Muscle of back (tissue), 11 donors: ENCODE results near the gene RNF152. TPM values are rescaled to one million over a fixed set of nuclear protein-coding genes. Genes with fewer than 3 reads are reported as not detected.

Source experiments
- DNase-seq, 3 donors: peaks; one replicate each; pipeline versions ENCODE4 v3.0.0 to v3.0.0-alpha.2; 2013
- polyA plus RNA-seq, 10 donors: library from polyadenylated mRNA; unstranded; fragments of 120-200 nt; gene quantifications; one replicate each; pipeline ENCODE4 v1.2.1, GENCODE V29; 2013; ENCODE audit not compliant: insufficient read length in 10 of 10

The RNF152 gene
- polyA plus RNA-seq, 10 donors: 2.9 to 7.8 (median 5.8) TPM

DNA sequence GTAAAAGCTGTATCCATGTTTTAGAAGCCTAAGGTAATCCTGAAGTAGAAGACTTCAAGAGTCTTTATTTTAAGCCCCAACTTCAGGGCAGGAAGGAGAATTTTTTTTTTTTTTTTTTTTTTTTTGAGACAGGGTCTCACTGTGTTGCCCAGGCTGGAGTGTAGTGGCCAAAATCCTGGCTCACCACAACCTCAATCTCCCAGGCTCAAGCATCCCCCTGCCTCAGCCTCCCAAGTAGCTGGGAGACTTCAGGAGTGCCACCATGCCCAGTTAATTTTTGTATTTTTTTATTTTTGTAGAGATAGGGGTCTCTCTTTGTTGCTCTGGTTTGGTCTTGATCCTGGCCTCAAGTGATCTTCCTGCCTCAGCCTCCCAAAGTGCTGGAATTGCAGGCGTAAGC is 3.3 kb upstream of the RNF152 start:
- no peak for DNase-seq

- DNase-seq: no peak
These were observed 2.1 kb upstream of the RNF152 start for GRCh38 chr18:61894751-61895524.

- DNase-seq: peak; percentile 76 to 89 (median 85)
These were observed 1.4 kb upstream of the RNF152 start for GRCh38 chr18:61893971-61894750.

GRCh38 chr18:61893309-61893970 is 633 bp upstream of the RNF152 start:
- peak; percentile 28 to 79 (median 61) for DNase-seq

GRCh38 chr18:61891894-61892293 is 913 bp downstream of the RNF152 start:
- DNase-seq: peak in 1 of 3 donors; percentile 9

DNA sequence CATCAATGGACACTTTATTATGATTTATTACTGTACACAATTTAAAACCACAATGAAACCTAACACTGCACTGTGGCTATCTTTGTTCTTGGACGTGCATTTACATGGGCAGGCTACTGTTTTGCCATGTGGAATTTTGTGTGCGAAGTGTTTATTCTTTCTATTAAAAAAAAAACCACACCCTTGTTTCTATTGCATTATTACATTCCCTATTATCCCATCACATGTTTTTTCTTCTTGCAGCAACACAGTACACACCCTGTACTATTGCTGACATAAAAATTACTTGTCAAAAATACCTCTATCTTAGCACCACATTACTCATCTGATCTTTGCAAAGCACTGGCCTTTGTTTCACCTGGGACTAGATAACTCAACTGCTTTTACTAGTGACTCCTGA is 1.5 kb downstream of the RNF152 start:
- no peak for DNase-seq

DNA sequence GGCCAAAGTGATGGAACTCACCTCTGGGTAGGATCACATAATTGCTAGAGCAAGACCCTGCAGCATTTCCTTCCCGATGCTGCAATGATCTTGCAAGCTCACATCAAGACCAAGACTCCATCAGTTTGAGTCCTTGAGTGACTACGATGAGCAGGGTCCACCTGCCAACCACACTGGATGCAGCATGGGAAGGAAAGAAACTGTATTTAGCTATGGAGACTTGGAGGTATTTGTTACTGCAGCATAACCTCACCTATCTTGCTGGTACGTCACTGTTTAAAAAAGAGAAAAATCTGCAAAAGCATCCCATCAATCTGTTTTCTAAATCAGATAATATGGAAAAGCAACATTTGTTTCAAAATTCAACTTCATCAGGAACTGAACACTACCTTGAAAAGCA is 2.5 kb downstream of the RNF152 start:
- no peak for DNase-seq

DNA sequence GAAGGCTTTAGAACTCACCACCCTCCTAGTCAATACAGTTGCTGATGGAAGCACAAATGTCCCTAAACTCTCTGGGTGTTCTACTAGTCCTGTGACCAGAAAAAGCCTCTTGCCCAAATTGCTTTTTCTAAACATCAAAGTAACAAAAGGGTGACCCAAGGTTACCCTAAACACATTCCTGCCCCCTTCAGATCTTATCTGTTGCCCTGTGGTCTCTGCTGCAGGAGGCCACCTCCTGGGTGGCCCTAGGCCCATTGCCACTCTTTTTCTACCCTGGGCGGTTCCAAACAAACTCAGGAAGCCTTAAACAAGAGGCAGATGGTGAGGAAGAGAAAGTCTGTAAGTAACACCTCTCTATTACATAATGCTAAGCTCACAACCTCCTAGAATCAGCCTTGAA is 3.3 kb downstream of the RNF152 start:
- no peak for DNase-seq

DNA sequence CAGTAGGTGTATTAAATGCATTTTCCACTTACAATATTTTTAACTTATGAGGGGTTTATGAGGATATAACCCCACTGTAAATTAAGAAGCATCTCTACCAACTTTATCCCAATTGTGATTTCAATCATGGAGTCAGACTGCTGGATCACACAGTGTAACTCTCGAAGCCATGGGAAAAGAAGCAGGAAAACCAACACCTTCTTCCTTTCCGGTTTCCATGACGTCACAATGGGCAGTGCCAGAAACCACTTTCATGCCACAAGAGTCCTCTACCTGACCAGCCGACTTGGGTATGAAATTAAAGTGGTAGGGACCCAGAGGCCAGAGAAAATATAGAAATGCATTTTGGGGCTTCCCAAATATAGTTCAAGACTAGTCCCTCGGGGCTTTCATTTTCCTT is 4.2 kb downstream of the RNF152 start:
- DNase-seq: no peak

DNA sequence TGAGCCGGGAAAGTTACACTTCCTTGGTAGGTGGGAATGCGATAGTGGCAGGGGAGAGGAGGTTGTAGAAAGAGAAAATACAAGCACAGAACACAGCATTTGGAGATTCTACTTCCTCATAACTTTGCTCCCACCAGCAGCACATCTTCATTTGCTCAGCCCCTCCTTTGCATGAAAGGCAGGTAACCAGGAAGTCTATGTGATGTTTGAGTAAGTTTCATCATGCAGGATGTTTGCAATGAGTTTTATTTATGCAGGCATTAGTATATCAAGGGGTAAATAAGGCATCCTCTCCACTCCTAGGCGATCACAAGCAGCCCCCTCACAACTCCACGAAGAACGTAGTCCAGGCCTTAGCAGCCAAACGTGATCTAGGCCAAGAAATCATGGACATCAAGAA is 5.0 kb downstream of the RNF152 start:
- no peak for DNase-seq

GRCh38 chr18:61883547-61883946 is 9.3 kb downstream of the RNF152 start:
- no peak for DNase-seq

DNA sequence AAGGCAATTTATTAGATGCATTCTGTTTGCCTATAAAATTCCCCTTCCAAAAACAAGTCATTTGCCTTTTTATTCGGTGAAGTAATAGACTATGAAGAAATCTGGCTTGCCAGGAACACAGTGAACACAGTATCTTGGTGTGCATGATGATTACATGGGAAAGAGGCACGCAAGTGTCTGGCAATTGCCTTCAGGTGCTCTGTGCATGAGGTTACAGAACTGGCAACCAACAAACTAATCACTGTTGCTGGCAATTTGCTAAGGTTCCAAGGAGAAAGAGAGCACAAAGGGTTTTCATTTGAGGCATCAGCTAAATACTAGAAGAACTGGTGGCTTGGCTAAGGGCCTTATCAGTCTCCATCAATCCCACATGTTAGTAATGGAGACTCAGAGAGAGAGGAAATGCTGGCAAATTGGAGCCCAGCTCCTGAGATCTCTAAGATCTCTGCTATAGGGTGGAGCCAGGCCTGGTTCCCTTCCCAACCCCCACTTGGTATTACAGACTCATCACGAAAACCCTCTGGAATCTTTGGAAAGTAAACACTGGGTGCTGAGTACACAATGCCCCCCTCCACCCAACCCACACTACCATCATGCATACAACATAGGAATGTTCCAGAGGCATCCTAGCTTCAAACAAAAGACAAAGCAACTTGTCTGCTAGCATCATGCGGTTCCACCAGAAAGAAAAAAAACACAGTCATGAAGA is 10.4 kb downstream of the RNF152 start:
- DNase-seq: peak in 1 of 3 donors; percentile 21

DNA sequence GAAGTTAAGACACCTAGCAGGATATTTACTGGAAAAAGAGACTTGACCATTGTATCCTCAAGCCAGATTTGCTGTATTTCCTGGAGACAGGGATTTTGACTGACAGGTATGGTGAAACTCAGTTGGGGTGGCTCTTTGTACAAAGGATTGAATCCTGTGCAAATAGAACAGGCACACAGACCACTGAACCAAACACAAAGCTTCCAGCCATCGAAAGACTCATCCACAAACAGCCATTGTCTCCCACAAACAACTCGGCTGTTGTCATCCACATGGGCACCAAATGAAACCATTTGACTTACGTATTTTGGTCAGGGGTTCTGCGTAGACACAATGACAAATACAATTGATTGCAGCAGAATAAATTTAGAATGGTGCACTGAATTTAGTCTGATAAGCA is 15.9 kb downstream of the RNF152 start:
- no peak for DNase-seq

- DNase-seq: peak; percentile 14 to 35 (median 31)
These were observed 22.7 kb downstream of the RNF152 start for GRCh38 chr18:61870151-61870550.

GRCh38 chr18:61869636-61870035 is 23.2 kb downstream of the RNF152 start:
- no peak for DNase-seq

DNA sequence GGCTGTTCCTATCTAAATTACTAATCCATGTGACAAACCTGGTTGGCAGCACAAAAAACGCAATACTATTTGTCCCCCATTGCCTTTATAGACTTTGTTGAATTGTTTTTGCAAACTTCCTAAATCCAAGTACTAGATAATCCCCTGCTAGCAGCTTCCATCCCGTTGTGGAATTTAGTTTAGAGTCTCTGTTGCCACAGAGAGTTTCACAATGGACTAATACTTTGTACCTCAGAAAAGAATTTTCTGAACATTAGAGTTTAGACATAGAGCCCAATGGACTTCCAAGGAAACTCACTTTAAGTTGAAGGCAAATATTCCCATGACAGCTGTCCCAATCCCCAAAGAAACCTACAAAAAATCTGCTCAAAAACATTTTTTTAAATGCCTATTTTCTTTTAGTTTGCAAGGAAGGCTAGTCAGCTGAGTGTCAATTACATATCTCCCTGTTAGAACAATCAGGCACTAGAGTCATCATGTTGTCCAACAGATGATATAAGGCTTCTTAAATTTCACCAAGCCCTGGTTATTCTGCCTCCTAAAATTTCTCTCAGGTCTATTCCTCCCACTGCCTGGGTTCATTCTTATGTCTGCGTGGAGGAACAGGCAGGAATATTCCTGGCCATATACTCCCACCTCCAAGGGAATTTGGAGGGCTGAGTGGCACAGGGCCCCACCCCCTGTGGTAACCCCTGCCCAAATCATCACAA is 27.2 kb downstream of the RNF152 start:
- no peak for DNase-seq

- DNase-seq: no peak
These were observed 31.4 kb downstream of the RNF152 start for GRCh38 chr18:61861372-61861771.

GRCh38 chr18:61860302-61860701 is 32.5 kb downstream of the RNF152 start:
- DNase-seq: no peak

DNA sequence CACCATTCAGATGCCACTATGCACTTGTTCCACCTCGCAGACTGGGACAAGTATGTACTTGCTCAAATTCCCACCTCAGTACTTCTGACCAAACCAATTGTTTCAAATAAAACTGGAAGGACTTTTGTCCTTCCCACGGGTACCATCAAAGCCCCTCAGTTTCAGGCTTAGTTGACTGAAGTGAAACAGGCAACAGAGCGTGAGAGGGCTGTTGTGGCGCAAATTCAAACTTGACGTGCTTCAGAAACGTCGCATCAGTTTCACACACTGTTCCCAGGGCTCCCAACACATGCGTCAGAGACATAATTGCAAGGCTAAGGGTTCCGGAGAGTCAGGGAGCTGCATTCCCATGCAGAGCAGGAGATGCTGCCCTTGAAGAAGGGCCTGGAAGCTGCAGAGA is 33.7 kb downstream of the RNF152 start:
- no peak for DNase-seq

GRCh38 chr18:61856678-61857077 is 36.1 kb downstream of the RNF152 start:
- DNase-seq: no peak
